ENCODE data around the gene CDHR1.
"Not testable (repeated sequence)": the region's sequence is repeated elsewhere in the genome, so short reads cannot be mapped to it uniquely, and the experiment has no call there.

CDHR1 gene

DNA sequence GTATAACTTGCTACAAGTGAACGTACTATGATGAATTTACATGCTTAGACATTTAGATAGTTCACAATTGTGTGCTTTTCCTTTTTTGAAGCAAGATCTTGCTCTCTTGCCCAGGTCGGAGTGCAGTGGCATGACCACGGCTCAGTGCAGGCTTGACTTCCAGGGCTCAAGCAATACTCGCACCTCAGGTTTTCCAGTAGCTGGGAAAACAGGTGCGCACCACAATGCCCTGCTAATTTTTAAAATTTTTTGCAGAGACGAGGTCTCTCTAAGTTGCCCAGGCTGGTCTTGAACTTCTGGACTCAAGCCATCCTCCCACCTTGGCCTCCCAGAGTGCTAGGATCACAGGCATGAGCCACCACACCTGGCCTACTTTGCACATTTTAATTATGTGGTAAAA lies 18.9 kb upstream of the CDHR1 start:
- no peak for DNase-seq

DNA sequence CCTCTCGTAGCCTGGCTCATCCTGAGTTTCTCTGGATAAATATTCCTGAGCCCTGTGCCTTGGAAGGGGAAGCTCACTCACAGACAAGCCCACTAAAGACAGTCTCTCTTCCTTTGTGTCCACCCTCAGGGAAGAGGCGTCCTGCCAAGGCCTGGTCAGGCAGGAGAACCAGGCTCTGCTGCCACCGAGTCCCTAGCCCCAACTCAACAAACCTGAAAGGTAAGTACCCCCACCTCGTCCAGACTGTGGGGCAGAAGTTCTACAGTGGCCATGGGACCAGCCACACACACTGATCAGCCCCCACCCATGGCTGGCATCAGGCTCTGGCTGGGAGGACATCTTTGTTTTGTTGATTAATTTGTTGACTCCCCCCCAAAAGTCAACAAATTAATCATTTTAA lies 18.0 kb upstream of the CDHR1 start:
- no peak for DNase-seq

DNA sequence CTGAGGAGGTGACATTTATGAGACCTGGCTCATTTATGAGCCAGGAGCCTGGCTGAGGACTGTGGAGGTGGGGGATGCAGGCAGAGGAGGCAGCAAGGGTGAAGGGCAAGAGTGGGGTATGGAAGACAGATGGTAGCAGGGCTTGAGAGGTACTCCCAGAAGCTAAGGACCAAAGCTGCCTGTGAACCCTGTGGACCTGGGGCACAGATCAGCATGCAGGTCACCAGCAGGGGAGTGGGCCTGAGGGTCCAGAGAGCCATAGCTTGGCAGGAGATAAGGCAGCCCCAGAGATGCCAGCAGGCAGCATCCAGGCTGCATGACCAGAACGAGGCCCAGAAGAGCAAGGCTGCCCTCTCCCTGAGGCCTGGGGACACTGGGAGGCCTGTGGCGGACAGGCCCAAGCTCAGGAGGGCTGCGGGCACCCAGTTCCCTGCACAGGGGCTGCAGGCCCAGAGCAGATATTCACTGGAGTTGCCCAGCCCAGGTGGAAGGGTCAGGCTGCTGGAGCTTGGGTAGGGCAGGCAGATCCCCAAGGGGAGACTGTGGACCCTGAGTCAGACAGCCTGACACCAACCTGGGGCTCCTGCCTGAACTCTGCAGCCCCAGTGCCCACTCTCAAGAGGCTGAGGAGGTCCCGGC lies 17.4 kb upstream of the CDHR1 start:
- no peak for DNase-seq

DNA sequence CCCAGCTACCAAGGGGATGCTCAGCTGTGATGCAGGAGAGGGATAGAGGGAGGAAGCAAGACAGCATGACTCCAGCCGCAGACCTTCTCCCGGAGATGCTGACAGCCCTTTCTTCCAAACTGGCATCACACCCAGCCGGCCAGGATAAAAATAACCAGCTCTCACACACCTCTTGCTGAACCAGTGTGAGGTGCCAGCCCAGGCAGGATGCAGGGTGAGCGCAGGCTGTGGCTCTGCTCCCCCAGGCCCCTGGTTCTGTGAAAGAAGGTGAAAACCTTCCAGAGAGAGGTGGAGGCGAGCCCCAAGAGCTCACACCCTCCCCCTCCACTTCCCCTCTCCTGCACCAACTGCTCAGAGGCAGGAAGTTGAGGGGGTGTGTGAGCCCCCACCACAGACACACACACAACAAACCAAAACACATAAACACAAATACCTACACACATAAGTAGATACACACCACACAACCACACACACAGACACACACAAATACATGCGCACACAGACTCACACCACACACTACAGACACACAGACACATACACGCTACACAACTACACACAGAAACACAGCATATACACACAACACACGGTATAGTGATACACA lies 16.7 kb upstream of the CDHR1 start:
- peak; percentile 7 for DNase-seq

DNA sequence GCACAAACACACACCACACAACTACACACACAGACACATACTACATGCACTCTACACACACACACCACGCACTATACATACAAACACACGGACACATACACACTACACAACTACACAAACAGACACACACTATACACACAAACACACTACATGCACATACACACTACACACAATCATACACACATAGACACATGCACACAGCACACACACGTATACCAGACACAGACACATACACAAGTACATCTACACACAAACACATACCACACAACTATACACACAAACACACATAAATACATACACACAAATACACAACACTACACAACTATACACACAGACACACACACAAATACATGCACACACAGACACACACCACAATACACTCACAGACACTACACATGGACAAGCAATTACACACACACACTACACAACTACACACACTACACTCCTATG lies 16.2 kb upstream of the CDHR1 start:
- no peak for DNase-seq

DNA sequence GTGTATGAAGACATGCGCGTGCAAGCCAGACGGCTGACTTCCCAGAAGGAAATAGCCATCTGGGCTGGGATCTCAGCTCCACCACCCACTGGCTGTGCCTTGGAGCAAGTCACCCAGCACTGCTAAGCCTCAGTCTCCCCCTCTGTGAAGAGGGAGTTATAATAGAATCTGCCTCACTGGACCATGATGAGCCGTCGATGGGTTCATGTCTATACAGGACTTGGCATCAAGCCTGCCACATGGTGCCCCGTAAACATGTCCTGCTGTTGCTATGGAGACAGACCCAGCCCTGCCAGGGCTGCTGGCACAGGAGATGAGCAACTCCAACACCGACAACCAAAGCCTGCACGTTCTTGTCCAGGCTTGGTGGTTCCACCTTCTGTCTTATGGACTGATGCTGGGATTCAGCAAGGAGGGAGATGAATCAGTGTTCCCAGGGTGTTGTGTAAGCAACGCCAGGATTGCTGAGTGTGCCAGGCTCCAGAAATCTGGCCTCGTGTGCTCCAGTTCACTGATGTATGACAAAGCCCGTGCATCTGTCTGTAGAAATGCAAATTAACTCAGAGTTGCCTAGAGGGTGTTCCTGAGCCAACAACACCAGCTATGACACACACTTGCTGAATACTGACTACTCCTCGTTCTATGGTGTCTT lies 15.2 kb upstream of the CDHR1 start:
- peak; percentile 29 for DNase-seq

DNA sequence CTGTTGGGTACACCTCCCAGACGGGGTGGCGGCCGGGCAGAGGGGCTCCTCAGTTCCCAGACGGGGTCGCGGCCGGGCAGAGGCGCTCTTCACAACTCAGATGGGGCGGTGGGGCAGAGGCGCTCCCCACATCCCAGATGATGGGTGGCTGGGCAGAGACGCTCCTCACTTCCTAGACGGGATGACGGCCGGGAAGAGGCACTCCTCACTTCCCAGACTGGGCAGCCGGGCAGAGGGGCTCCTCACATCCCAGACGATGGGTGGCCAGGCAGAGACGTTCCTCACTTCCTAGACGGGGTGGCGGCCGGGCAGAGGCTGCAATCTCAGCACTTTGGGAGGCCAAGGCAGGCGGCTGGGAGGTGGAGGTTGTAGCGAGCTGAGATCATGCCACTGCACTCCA lies 14.0 kb upstream of the CDHR1 start:
- not testable (repeated sequence) for DNase-seq

DNA sequence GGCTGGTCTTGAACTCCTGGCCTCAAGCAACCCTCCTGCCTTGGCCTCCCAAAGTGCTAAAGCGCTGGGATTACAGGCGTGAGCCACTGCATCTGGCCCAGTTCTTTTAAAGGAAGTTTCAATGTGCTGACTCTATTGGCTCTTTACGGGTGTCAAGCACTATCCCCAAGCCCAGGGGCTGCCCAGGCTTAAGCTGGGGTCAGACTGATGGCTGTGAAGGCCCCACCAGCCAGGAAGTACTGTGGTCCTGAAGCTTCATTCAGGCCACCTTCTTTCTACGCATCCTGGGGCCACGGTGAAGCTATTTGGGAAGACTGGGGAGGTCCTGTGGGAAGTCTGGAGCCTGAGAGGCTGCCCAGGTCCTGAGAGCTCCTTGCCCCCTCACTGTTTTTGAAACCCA lies 12.7 kb upstream of the CDHR1 start:
- DNase-seq = no peak

DNA sequence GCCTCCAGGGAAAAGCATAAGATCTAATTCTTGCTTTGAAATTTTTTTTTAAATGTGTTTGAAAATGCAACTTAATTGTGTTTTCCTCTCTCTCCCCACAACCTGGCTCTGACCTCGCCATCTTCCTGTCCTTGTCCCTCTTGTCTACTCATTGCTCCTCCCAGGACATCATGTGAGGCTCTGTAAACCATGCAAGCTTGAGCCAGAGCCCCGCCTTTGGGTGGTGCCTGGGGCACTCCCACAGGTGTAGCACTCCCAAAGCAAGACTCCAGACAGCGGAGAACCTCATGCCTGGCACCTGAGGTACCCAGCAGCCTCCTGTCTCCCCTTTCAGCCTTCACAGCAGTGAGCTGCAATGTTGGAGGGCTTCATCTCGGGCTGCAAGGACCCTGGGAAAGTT lies 9.8 kb upstream of the CDHR1 start:
- DNase-seq = peak; percentile 15

DNA sequence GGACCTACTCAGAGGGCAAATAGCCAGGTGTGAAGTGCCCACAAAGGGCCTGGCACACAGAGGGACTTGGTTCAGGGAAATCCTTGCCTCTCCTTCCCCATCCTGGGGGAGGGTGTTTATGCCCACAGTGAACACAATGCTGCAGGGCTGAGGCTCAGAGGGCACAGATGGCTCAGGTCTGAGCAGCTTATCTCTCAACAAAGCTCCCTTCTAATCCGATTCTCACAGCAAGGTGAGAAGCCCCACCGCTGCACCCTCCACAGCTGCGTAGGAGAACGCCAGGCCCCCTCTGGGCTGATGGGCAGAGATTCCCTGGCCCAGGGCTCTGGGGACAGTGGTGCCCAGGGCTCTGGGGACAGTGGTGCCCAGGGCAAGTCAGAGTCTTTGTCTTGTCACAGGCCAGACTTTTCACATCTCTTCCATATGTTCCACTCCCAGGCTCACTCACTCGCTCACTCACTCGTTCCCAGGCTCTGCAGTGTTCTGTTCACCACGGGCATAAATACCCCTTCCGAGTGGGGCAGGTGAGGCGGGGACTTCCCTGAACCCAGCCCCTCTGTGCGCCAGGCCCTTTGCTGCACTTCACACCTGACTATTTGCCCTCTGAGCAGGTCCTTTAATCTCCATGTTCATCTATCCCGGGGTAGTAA lies 8.7 kb upstream of the CDHR1 start:
- no peak for DNase-seq

DNA sequence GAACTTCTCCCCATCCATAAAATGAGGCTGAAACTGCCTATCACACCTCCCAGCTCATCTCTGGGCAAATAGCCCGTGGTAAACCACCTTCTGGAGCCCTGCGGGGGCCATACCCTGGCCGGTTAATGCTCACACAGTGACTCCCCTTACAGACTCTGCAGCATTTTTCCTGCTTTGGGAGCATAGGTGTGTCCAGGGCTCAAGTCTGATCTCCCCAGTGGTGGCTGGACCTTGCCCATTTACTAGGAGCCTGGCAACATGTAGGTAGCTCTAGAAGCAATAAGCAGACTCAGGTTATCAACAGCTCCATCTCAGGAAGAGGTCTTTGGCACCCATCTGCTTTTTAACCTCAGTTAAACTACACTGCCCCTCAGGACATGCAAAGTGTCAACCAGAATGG lies 5.5 kb upstream of the CDHR1 start:
- no peak for DNase-seq

DNA sequence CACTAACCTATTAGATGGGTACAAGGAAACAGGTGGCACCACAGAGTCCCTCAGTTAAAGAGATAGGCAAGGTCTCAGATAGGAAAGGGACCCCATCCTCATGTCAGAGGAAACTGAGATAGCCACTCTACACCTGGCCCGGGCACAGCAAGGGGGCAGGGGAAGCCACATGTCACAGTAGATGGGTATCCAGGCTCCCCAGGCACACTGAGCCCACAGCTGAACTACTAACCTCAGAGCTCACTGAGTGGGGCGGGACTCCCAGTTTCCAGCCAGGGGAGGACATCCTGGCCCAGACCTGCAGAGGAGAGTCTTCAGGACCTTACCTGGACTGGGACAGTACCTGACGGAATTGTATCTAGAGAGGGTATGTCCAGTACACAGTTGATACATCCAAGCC lies 3.7 kb upstream of the CDHR1 start:
- no peak for DNase-seq

DNA sequence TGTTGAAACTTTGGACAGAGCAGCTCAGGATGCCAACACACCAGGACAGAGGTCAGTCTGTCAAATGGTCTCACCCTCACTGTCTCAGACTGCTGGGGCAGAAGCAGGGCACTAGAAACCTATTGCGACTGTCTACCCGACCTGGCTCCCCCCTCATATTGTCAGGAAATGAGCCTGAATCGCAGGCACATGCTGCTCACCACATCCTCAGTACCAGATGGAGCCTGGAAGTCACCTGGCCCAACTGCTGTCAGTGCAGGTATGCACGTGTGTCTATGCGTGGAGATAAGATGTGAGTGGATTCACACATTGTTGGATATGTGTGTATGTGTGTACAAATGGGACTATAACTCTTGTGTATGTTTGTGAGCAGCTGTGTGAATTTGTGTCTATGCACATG lies 3.2 kb upstream of the CDHR1 start:
- DNase-seq = no peak

DNA sequence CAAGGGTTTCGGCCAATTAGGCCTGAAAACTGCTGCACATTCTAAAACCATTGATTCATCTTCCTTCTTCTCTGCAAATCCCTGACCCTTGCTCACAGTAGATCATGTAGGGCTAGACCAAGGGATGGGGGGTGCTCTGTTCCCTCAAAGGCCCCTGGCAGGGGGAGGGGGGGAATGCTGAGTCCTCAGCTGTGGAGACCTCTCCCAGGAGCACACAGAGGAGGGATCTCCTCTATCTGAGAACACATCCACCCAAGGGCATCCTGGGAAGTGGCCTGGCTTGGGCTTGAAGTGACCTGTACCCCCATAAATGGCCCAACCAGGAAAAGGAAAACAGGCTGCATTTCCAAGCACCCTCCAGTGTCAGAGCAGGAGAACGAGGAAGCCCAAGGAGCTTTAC lies 1.0 kb upstream of the CDHR1 start:
- no peak for DNase-seq

DNA sequence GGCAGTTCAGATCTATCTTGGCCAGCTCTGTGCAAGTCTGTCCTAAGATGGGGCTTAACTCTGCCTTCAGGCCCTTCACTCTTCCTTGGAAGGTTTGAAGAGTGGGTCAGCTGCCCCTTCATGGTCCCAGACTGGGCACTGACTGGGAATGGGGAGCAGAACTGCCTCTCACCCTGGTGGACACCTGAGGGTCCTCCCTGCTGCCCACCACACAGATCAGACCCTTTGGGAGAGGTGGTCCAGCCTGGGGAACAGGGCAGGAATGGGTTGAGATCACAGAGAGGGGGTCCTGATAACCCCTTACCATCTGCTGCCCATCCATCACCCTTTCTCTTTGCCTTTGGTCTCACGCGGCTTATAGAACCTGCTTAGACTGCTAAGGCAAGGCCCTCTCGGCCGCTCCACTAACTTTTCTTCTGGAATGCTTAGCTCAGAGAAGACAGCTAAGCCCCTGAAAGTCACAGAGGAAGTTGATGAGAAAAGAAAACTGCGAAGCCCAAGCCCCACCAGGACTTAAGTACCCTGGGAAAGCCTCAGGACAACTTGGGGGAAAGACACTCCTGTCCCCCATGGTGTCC lies 402 bp upstream of the CDHR1 start:
- no peak for DNase-seq

DNA sequence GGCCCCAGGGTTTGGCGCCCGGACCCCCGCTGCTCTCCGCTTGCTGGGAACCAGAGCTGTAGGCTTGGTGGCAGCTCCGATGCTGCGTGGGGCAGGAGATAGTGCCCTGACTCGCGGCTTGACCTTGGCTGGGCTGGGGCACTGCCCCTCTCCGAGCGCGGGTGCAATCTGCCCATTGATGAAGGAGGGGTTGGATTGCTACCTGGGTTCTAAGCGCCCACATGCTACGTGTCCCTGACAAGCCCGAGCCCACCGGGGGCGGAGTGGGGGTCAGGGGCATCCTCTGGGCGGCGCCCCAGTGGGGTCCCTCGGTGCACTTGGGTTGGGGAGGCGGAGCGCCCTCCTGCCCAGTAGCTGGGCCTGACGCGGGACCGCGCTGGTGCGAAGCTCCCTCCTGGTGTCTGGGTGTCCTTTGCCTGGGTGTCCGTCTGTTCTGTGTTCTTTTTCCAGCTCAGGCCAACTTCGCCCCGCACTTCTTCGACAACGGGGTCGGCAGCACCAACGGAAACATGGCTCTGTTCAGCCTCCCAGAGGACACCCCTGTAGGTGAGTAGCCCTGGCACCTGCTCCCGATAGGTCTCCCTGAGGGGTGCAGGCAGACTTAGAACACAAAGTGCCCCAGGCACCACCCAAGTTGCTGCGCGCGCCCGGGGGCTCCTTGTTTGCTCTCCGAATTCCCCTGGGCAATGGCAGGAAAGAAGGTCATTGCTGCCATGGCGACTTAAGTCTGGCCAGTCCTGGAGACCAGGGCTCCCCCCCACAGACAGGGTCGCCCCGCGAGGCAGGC lies 900 bp downstream of the CDHR1 start:
- DNase-seq = no peak

DNA sequence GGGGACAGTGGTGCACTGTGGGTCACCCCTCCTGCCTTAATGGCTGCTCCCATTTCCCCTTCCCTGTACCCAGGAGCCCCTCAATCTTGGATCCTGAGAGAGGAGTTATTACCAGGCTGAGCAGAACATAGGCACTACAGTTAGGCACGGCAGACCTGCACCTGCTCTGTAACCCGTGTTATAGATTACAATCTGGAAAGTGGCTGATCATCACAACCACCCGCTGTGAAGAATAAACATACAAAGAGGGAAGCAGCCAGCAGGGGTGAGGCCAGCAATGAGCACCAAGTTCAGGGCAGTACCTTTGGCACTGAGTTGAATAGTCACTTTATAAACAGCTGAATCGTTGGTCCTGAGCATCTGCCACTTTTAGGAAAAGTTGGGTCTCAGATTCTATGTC lies 1.7 kb downstream of the CDHR1 start:
- DNase-seq = no peak

DNA sequence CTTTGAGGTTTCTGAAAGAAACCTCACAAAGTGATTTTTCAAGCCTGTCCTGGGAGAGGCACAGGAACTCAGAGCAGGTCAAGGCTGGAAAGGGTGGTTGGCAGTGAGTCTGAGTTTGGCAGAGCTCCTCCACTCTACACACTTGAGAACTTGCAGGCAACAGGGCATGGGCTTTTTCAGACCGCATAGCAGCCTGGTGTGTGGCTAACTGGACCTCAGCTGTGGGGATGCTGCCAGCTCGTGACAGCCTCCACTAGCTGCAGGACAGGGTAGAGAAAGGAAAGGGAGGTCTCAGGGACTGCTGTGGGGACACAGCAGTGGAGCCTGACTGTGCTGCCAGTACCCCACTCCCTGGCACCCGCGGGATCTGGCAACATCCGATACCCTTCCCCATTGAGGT lies 2.6 kb downstream of the CDHR1 start:
- DNase-seq = no peak

DNA sequence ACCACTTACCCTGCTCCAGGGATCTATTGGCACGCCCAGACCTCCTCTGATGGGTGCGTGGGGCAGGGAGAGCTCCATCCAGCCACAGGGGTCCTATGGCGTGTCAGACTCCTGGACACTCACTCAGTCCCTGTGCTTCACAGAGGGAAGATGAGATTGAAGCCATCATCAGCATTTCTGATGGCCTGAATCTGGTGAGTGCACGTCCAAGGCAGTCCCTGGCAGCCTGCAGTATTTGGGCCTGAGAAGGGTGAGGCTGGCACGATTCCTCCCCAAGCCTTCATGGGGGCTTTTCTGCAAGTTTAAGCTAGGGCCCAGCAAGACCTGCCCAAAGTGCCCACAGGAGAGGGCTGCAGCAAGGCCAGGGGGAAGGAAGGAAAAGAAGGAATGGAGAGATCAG lies 3.3 kb downstream of the CDHR1 start:
- no peak for DNase-seq

DNA sequence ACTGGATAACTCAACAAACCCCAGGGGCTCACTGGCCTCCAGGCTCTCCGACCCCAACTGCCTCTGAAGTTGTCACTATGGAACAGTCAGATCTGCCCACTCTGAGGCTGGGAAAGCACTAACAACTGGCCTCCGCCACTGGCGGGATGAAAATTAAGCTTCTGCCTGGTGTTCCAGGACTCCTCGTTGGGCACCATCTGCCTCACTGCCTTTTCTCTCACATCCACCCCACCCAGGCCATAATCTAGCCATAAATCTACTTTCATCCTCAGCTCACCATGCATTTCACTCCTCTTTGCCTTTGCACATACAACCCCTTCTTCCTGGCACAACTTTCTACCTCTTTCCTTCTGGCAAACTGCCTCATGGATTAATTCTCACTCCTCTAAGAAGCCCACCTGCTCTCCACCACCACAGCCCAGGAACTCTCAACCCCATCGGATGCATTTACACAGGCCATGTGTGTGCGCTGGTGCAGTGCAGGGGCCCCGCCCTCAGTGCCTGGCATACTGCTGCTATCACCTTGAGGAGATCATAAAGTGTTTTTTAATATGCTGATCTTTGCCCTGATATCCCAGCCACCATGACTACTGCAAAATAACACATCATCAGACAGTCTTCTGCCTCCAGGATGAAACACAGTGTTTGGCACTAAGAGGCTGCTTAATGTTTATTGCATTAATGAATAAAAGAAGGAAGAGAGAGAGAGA lies 4.0 kb downstream of the CDHR1 start:
- no peak for DNase-seq

DNA sequence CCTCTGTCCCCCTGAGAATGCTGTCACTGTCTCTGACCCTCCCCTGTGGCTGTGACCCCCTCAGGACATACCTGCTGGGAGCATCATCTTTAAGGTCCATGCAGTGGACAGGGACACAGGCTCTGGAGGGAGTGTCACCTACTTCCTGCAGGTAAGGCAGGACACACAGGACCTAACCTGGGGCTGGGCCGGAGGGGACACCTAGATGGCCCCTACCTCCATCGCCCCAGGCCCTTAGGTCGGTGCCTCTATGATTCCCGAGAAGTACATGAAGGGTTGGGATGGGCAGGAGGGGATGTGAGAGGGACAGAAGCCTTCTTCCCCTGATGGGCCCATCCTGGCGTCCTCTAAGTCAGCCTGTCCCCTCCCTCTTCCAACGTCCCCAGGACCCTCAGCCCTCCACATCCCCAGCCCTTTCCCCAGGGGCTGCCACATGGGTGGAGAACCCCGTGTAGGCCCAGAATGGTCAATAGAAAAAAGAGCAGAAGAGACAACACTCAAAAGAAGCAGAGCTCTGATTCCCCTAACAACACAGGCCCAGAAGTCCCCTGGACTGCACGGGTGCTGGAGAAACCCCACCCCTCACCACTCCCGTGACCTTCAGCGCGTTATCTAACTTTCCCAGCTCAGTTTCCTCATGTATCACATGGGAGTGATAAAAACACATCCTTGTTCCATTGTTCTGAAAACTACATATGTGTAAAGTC lies 6.4 kb downstream of the CDHR1 start:
- no peak for DNase-seq

DNA sequence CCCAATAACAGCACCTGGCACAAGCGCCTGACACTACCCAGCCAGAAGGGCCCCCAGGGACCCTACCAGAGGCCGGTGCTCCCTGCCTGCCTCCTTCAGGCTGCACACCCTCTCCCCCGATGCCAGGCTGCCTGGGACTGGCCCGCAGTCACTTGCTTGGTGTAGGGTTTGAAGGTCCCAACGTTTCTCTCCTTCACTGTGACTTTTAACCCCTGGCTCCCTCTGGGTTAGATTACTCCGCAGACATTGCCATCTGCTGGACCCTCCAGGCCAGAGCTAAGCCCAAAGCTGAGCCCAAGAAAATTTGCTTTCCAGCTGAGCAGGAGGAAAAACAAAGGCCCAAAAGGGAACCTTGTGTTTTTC lies 6.9 kb downstream of the CDHR1 start:
- DNase-seq = no peak
